H9 (cell line): ENCODE results near the gene SCFD1. TPM values are rescaled to one million over a fixed set of nuclear protein-coding genes. Genes with fewer than 3 reads are reported as not detected.

ENCODE experiments used
- DNase-seq: peaks from one replicate; pipeline ENCODE4 v3.0.0-alpha.2; 2017
- H2AFZ ChIP-seq: one replicate; pipeline ENCODE4 v1.6.1; 2013; ENCODE audit warnings: mild to moderate bottlenecking, low read length, control low read depth, moderate library complexity
- H2AK5ac ChIP-seq: 2 replicates; pipeline ENCODE4 v1.6.1; 2013; ENCODE audit warnings: low read length, control low read depth, mixed read lengths; ENCODE audit not compliant: insufficient read length
- H2BK120ac ChIP-seq: one replicate; pipeline ENCODE4 v1.6.1; 2013; ENCODE audit warnings: low read depth, mild to moderate bottlenecking, low read length, control low read depth, inconsistent platforms; ENCODE audit not compliant: poor library complexity, severe bottlenecking
- H2BK12ac ChIP-seq: 2 replicates; pipeline ENCODE4 v1.6.1; 2013; ENCODE audit warnings: low read length, control low read depth, mixed read lengths, low read depth; ENCODE audit not compliant: insufficient read length
- H2BK15ac ChIP-seq: 2 replicates; pipeline ENCODE4 v1.6.1; 2013; ENCODE audit warnings: low read depth, low read length, control low read depth
- H2BK20ac ChIP-seq: one replicate; pipeline ENCODE4 v1.6.1; 2013; ENCODE audit warnings: low read depth, mild to moderate bottlenecking, low read length, control low read depth, inconsistent platforms; ENCODE audit not compliant: poor library complexity, severe bottlenecking
- H2BK5ac ChIP-seq: 2 replicates; pipeline ENCODE4 v1.6.1; 2013; ENCODE audit warnings: low read length, control low read depth, mixed read lengths; ENCODE audit not compliant: insufficient read length
- H3K14ac ChIP-seq: 2 replicates; pipeline ENCODE4 v1.6.1; 2013; ENCODE audit warnings: low read length, control low read depth; ENCODE audit not compliant: insufficient read depth
- H3K18ac ChIP-seq: 2 replicates; pipeline ENCODE4 v1.6.1; 2013; ENCODE audit warnings: low read depth, mild to moderate bottlenecking, mixed read lengths, low read length, control low read depth; ENCODE audit not compliant: insufficient read length
- H3K23ac ChIP-seq: 2 replicates; pipeline ENCODE4 v1.6.1; 2013; ENCODE audit warnings: low read length, control low read depth, mixed read lengths, low read depth; ENCODE audit not compliant: insufficient read length
- H3K23me2 ChIP-seq: 2 replicates; pipeline ENCODE4 v1.6.1; 2013; ENCODE audit warnings: low read depth, mild to moderate bottlenecking, mixed read lengths, low read length, control low read depth; ENCODE audit not compliant: insufficient read length, poor library complexity, severe bottlenecking
- H3K27ac ChIP-seq: 2 replicates; pipeline ENCODE4 v1.5.1; 2013; ENCODE audit warnings: low read length, control low read depth, mixed read lengths, low read depth; ENCODE audit not compliant: insufficient read length
- H3K27me3 ChIP-seq: 2 replicates; pipeline ENCODE4 v1.6.1; 2013; ENCODE audit warnings: low read length, control low read depth, inconsistent platforms; ENCODE audit not compliant: insufficient read depth
- H3K4ac ChIP-seq: 2 replicates; pipeline ENCODE4 v1.6.1; 2013; ENCODE audit warnings: low read depth, mild to moderate bottlenecking, control low read depth, inconsistent platforms, low read length, moderate library complexity
- H3K4me1 ChIP-seq: 2 replicates; pipeline ENCODE4 v1.6.1; 2013; ENCODE audit warnings: low read length, control low read depth, inconsistent platforms; ENCODE audit not compliant: insufficient read depth
- H3K4me2 ChIP-seq: 2 replicates; pipeline ENCODE4 v1.6.1; 2013; ENCODE audit warnings: low read length, control low read depth, mixed read lengths; ENCODE audit not compliant: insufficient read length, insufficient read depth
- H3K56ac ChIP-seq: 2 replicates; pipeline ENCODE4 v1.6.1; 2013; ENCODE audit warnings: low read depth, mild to moderate bottlenecking, mixed read lengths, low read length, control low read depth; ENCODE audit not compliant: insufficient read length
- H3K79me1 ChIP-seq: 2 replicates; pipeline ENCODE4 v1.6.1; 2013; ENCODE audit warnings: low read depth, mild to moderate bottlenecking, moderate library complexity, low read length, control low read depth, inconsistent platforms; ENCODE audit not compliant: insufficient read depth, poor library complexity, severe bottlenecking
- H3K79me2 ChIP-seq: 2 replicates; pipeline ENCODE4 v1.6.1; 2013; ENCODE audit warnings: low read length, control low read depth, inconsistent platforms; ENCODE audit not compliant: insufficient read depth
- H3K9ac ChIP-seq: 2 replicates; pipeline ENCODE4 v1.6.1; 2013; ENCODE audit warnings: low read length, control low read depth, mixed read lengths; ENCODE audit not compliant: insufficient read length; ENCODE audit errors: extremely low read depth
- H3K9me3 ChIP-seq: one replicate; pipeline ENCODE4 v1.6.1; 2013; ENCODE audit warnings: low read depth, low read length, inconsistent platforms; ENCODE audit not compliant: control insufficient read depth
- H3T11ph ChIP-seq: one replicate; pipeline ENCODE4 v1.6.1; 2013; ENCODE audit warnings: mild to moderate bottlenecking, low read length, control low read depth, inconsistent platforms
- H4K20me1 ChIP-seq: one replicate; pipeline ENCODE4 v1.6.1; 2013; ENCODE audit not compliant: control insufficient read depth, insufficient read length, insufficient read depth
- H4K5ac ChIP-seq: 2 replicates; pipeline ENCODE4 v1.6.1; 2013; ENCODE audit warnings: low read depth, mild to moderate bottlenecking, mixed read lengths, low read length, control low read depth; ENCODE audit not compliant: insufficient read length
- H4K8ac ChIP-seq: replicated peaks from 2 replicates; pipeline ENCODE4 v1.6.1; 2013; ENCODE audit warnings: low read length, control low read depth, mixed read lengths, low read depth; ENCODE audit not compliant: insufficient read length
- H4K91ac ChIP-seq: 2 replicates; pipeline ENCODE4 v1.6.1; 2013; ENCODE audit warnings: low read depth, mild to moderate bottlenecking, moderate library complexity, mixed read lengths, low read length, control low read depth; ENCODE audit not compliant: insufficient read length
- H3K27ac Mint-ChIP-seq, 3 experiments: 2 replicates in 2 of 3; 3 replicates in 1 of 3; pipeline ENCODE4 v1.8.0; 2020 to 2021; ENCODE audit warnings: mixed read lengths in 3 of 3, mild to moderate bottlenecking in 1 of 3, moderate library complexity in 1 of 3
- H3K27me3 Mint-ChIP-seq: 2 replicates; pipeline ENCODE4 v1.8.0; 2021; ENCODE audit warnings: low read depth, mild to moderate bottlenecking, moderate library complexity, mixed read lengths
- H3K36me3 Mint-ChIP-seq, 3 experiments: 2 replicates in 2 of 3; 3 replicates in 1 of 3; pipeline ENCODE4 v1.8.0; 2020 to 2021; ENCODE audit warnings: low read depth in 3 of 3, mixed read lengths in 3 of 3; ENCODE audit not compliant: insufficient read depth in 1 of 3
- H3K4me1 Mint-ChIP-seq, 2 experiments: 2 replicates each; pipeline ENCODE4 v1.8.0; 2020; ENCODE audit warnings: mixed read lengths in 2 of 2
- H3K4me3 Mint-ChIP-seq, 2 experiments: 2 replicates in 1 of 2; 3 replicates in 1 of 2; pipeline ENCODE4 v1.8.0; 2020 to 2021; ENCODE audit warnings: mild to moderate bottlenecking in 2 of 2, mixed read lengths in 2 of 2, moderate library complexity in 1 of 2
- H3K9me3 Mint-ChIP-seq, 2 experiments: 2 replicates in 1 of 2; 3 replicates in 1 of 2; pipeline ENCODE4 v1.8.0; 2020; ENCODE audit warnings: mild to moderate bottlenecking in 2 of 2, mixed read lengths in 2 of 2, moderate library complexity in 1 of 2
- CTCF ChIP-seq: fragments of 200-600 bp; sonication (generic); conservative IDR thresholded peaks from 3 replicates; pipeline ENCODE4 v1.8.0; 2021; ENCODE audit warnings: antibody characterized with exemption, mild to moderate bottlenecking
- WGBS: extraction: QIAGEN DNeasy Blood & Tissue Kit; methylation state at CpG from one replicate; pipeline ENCODE4 v1.1.7; 2013; ENCODE audit warnings: missing lambda C conversion rate, low lambda C conversion rate, mixed read lengths; ENCODE audit not compliant: insufficient read length; ENCODE audit errors: extremely low coverage; 5-methylcytosine and 5-hydroxymethylcytosine counted together
- total RNA-seq: library from RNA; stranded (reverse); gene quantifications from 2 replicates; pipeline ENCODE4 v1.2.1, GENCODE V29; 2021

SCFD1 gene
- total RNA-seq, 1 experiment from 2014 or later = 85.2 TPM

GRCh38 chr14:30673071-30673470, 51.0 kb downstream of the SCFD1 start:
- H3K36me3 Mint-ChIP-seq = peaks cover 0 to 26% (median 22%) of the 10 kb centered on the region in 3 experiments; a peak in 6 of 7 replicates
- H2AFZ ChIP-seq = no peak overlapping the region
- no peak overlapping the region for H2BK120ac ChIP-seq
- no peak overlapping the region for H3K27ac ChIP-seq
- no peaks in the 10 kb centered on the region for H3K4me1 Mint-ChIP-seq
- H2BK20ac ChIP-seq = no peak overlapping the region
- TF ChIP-seq CTCF = no peak
- H3T11ph ChIP-seq = no peak overlapping the region
- no peaks in the 10 kb centered on the region for H4K20me1 ChIP-seq
- H2BK5ac ChIP-seq = no peak overlapping the region
- no peak overlapping the region for H2BK12ac ChIP-seq
- no peak overlapping the region for H3K4me3 Mint-ChIP-seq
- H3K27me3 Mint-ChIP-seq = no peaks in the 10 kb centered on the region
- H4K91ac ChIP-seq = no peak overlapping the region
- H3K27ac Mint-ChIP-seq = no peak overlapping the region
- WGBS = no CpG with 5 or more reads among the region's 1 CpG
- H4K8ac ChIP-seq = no peak overlapping the region
- no peaks in the 10 kb centered on the region for H3K4me1 ChIP-seq
- no peak overlapping the region for H3K4ac ChIP-seq
- H3K27me3 ChIP-seq = no peaks in the 10 kb centered on the region
- no peaks in the 10 kb centered on the region for H3K9me3 Mint-ChIP-seq
- no peak overlapping the region for H3K9ac ChIP-seq
- no peak overlapping the region for H3K4me2 ChIP-seq
- H3K14ac ChIP-seq = no peak overlapping the region
- no peak overlapping the region for H4K5ac ChIP-seq
- no peaks in the 10 kb centered on the region for H3K23me2 ChIP-seq
- DNase-seq = no peak
- no peak overlapping the region for H3K23ac ChIP-seq
- no peak overlapping the region for H2AK5ac ChIP-seq
- no peaks in the 10 kb centered on the region for H3K79me2 ChIP-seq
- H3K56ac ChIP-seq = no peak overlapping the region
- no peaks in the 10 kb centered on the region for H3K9me3 ChIP-seq
- H2BK15ac ChIP-seq = no peak overlapping the region
- no peak overlapping the region for H3K18ac ChIP-seq
- no peaks in the 10 kb centered on the region for H3K79me1 ChIP-seq
